ENCODE data around the gene HCFC1. TPM values are rescaled to one million over a fixed set of nuclear protein-coding genes. Genes with fewer than 3 reads are reported as not detected.
A peak's percentile ranks its signal among the peaks of the same experiment; 100 is the strongest.

Gene HCFC1
- total and polyA plus RNA-seq, 9 of the 15 experiments (the other 6 are each of a cell fraction or from before 2014, with no cell fraction given): 2.8 to 133 (median 17.1) TPM

DNA sequence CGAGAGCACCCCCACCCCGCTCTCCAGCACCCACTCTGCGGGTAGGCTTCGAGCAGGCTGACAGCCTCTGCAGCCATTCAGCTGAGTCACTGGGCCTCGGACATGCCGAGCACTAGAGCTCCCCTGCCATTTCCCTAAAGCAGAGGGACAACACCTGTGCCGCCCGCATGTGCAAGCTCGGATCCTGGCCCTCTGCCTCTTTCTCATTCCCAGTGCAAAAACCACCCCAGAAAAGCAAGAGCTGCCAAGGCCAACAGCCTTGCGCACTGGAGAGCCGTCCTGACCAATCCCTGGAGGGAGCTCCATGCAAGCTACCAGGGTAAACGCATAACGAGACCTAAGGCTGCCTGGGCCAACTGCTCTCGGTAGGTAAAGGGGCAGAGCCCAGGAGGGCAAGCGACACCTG, 5.3 kb downstream of the HCFC1 start (continued):
- TF ChIP-seq, protein P1, sequence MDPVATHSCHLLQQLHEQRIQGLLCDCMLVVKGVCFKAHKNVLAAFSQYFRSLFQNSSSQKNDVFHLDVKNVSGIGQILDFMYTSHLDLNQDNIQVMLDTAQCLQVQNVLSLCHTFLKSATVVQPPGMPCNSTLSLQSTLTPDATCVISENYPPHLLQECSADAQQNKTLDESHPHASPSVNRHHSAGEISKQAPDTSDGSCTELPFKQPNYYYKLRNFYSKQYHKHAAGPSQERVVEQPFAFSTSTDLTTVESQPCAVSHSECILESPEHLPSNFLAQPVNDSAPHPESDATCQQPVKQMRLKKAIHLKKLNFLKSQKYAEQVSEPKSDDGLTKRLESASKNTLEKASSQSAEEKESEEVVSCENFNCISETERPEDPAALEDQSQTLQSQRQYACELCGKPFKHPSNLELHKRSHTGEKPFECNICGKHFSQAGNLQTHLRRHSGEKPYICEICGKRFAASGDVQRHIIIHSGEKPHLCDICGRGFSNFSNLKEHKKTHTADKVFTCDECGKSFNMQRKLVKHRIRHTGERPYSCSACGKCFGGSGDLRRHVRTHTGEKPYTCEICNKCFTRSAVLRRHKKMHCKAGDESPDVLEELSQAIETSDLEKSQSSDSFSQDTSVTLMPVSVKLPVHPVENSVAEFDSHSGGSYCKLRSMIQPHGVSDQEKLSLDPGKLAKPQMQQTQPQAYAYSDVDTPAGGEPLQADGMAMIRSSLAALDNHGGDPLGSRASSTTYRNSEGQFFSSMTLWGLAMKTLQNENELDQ (CRISPR knock-in tag; IDR thresholded peaks at IDR 0.05; ENCODE audit: borderline replicate concordance): no peak
- TF ChIP-seq NFE2 (IDR thresholded peaks at IDR 0.05; ENCODE audit: low read depth) (peak; percentile 60), ZC3H8 (IDR thresholded peaks at IDR 0.05) (no peak), ARHGAP35 (IDR thresholded peaks at IDR 0.05; ENCODE audit: partially characterized antibody) (no peak), XRCC5 (IDR thresholded peaks at IDR 0.05; ENCODE audit: low read depth, low read length) (no peak), ZSCAN29 (IDR thresholded peaks at IDR 0.05) (no peak), POLR2AphosphoS2 (IDR thresholded peaks at IDR 0.05; ENCODE audit: low read length) (no peak)
- TF ChIP-seq, protein P2, sequence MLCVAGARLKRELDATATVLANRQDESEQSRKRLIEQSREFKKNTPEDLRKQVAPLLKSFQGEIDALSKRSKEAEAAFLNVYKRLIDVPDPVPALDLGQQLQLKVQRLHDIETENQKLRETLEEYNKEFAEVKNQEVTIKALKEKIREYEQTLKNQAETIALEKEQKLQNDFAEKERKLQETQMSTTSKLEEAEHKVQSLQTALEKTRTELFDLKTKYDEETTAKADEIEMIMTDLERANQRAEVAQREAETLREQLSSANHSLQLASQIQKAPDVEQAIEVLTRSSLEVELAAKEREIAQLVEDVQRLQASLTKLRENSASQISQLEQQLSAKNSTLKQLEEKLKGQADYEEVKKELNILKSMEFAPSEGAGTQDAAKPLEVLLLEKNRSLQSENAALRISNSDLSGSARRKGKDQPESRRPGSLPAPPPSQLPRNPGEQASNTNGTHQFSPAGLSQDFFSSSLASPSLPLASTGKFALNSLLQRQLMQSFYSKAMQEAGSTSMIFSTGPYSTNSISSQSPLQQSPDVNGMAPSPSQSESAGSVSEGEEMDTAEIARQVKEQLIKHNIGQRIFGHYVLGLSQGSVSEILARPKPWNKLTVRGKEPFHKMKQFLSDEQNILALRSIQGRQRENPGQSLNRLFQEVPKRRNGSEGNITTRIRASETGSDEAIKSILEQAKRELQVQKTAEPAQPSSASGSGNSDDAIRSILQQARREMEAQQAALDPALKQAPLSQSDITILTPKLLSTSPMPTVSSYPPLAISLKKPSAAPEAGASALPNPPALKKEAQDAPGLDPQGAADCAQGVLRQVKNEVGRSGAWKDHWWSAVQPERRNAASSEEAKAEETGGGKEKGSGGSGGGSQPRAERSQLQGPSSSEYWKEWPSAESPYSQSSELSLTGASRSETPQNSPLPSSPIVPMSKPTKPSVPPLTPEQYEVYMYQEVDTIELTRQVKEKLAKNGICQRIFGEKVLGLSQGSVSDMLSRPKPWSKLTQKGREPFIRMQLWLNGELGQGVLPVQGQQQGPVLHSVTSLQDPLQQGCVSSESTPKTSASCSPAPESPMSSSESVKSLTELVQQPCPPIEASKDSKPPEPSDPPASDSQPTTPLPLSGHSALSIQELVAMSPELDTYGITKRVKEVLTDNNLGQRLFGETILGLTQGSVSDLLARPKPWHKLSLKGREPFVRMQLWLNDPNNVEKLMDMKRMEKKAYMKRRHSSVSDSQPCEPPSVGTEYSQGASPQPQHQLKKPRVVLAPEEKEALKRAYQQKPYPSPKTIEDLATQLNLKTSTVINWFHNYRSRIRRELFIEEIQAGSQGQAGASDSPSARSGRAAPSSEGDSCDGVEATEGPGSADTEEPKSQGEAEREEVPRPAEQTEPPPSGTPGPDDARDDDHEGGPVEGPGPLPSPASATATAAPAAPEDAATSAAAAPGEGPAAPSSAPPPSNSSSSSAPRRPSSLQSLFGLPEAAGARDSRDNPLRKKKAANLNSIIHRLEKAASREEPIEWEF (CRISPR knock-in tag; IDR thresholded peaks at IDR 0.05): no peak
- TF ChIP-seq, protein P3, sequence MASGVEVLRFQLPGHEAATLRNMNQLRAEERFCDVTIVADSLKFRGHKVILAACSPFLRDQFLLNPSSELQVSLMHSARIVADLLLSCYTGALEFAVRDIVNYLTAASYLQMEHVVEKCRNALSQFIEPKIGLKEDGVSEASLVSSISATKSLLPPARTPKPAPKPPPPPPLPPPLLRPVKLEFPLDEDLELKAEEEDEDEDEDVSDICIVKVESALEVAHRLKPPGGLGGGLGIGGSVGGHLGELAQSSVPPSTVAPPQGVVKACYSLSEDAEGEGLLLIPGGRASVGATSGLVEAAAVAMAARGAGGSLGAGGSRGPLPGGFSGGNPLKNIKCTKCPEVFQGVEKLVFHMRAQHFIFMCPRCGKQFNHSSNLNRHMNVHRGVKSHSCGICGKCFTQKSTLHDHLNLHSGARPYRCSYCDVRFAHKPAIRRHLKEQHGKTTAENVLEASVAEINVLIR (CRISPR knock-in tag; IDR thresholded peaks at IDR 0.05): no peak
